BLaER1 treated with 17β-estradiol and CSF1 and Interleukin-3, amounts not matched to agents 10 nM and 100 nM (cell line): Measurements from ENCODE around the gene SPDEF.

Source experiments
- H3K27ac ChIP-seq, 11 experiments: shearing (Covaris generic); formaldehyde crosslinking; 2 replicates each; pipeline ENCODE4 v1.8.1; 2022
- H3K27me3 ChIP-seq, 11 experiments: shearing (Covaris generic); formaldehyde crosslinking; 2 replicates each; pipeline ENCODE4 v1.8.1; 2022
- H3K36me3 ChIP-seq, 11 experiments: shearing (Covaris generic); formaldehyde crosslinking; 2 replicates each; pipeline ENCODE4 v1.8.1; 2022
- H3K4me1 ChIP-seq, 10 experiments: shearing (Covaris generic); formaldehyde crosslinking; 2 replicates each; pipeline ENCODE4 v1.8.1; 2022
- H3K4me2 ChIP-seq, 11 experiments: shearing (Covaris generic); formaldehyde crosslinking; 2 replicates each; pipeline ENCODE4 v1.8.1; 2022
- H3K4me3 ChIP-seq, 10 experiments: shearing (Covaris generic); formaldehyde crosslinking; 2 replicates each; pipeline ENCODE4 v1.8.1; 2022
- H3K9ac ChIP-seq, 11 experiments: shearing (Covaris generic); formaldehyde crosslinking; 2 replicates each; pipeline ENCODE4 v1.8.1; 2022
- H3K9me3 ChIP-seq, 11 experiments: shearing (Covaris generic); formaldehyde crosslinking; replicated peaks in 1 of 11; 2 replicates each; pipeline ENCODE4 v1.8.1; 2022
- H4K20me1 ChIP-seq, 11 experiments: shearing (Covaris generic); formaldehyde crosslinking; 2 replicates each; pipeline ENCODE4 v1.8.1; 2022
- Cebpa-rat ChIP-seq, 11 experiments: shearing (Covaris generic); IDR thresholded peaks; 2 replicates each; pipeline ENCODE4 v1.8.1; 2022

SPDEF gene

GRCh38 chr6:34531580-34532201 is 24.4 kb downstream of the SPDEF start:
- no peaks in the 10 kb centered on the region for H3K36me3 ChIP-seq
- H3K4me2 ChIP-seq: no peak overlapping the region
- no peak overlapping the region for H3K4me3 ChIP-seq
- H3K27me3 ChIP-seq: no peaks in the 10 kb centered on the region
- peaks cover under 1 to 13% (median 4%) of the 10 kb centered on the region in 10 experiments for H3K4me1 ChIP-seq
- H3K9me3 ChIP-seq: no peaks in the 10 kb centered on the region
- TF ChIP-seq Cebpa-rat (IDR thresholded peaks at IDR 0.05): no peak
- H3K9ac ChIP-seq: no peak overlapping the region
- H4K20me1 ChIP-seq: peaks cover 0 to 8% (median 0%) of the 10 kb centered on the region in 11 experiments; a peak in 3 of 22 replicates
- H3K27ac ChIP-seq: no peak overlapping the region

- TF ChIP-seq Cebpa-rat (IDR thresholded peaks at IDR 0.05): no peak
- H3K27ac ChIP-seq: no peak overlapping the region
- H3K9me3 ChIP-seq: no peaks in the 10 kb centered on the region
- H3K4me1 ChIP-seq: peaks cover 5 to 20% (median 11%) of the 10 kb centered on the region in 10 experiments
- no peaks in the 10 kb centered on the region for H3K36me3 ChIP-seq
- no peak overlapping the region for H3K9ac ChIP-seq
- H3K4me2 ChIP-seq: no peak overlapping the region
- H4K20me1 ChIP-seq: peaks cover 0 to 8% (median 0%) of the 10 kb centered on the region in 11 experiments; a peak in 2 of 22 replicates
- H3K4me3 ChIP-seq: no peak overlapping the region
- no peaks in the 10 kb centered on the region for H3K27me3 ChIP-seq
Observed at GRCh38 chr6:34530753-34531365, 25.3 kb downstream of the SPDEF start.

- no peaks in the 10 kb centered on the region for H3K36me3 ChIP-seq
- no peaks in the 10 kb centered on the region for H3K27me3 ChIP-seq
- no peak overlapping the region for H3K9ac ChIP-seq
- no peak overlapping the region for H3K4me3 ChIP-seq
- no peak overlapping the region for H3K4me2 ChIP-seq
- peaks cover 5 to 20% (median 11%) of the 10 kb centered on the region in 10 experiments for H3K4me1 ChIP-seq
- H3K27ac ChIP-seq: no peak overlapping the region
- no peak for TF ChIP-seq Cebpa-rat (IDR thresholded peaks at IDR 0.05)
- H3K9me3 ChIP-seq: no peaks in the 10 kb centered on the region
- H4K20me1 ChIP-seq: peaks cover 0 to 8% (median 0%) of the 10 kb centered on the region in 11 experiments; a peak in 1 of 22 replicates
Observed at GRCh38 chr6:34529665-34530327, 26.3 kb downstream of the SPDEF start.

- Histone ChIP-seq H3K4me2 (no peak overlapping the region), H3K9ac (no peak overlapping the region), H3K9me3 (no peaks in the 10 kb centered on the region), H3K27ac (no peak overlapping the region), H3K36me3 (no peaks in the 10 kb centered on the region), H3K4me3 (no peak overlapping the region), H3K4me1 (peaks cover 5 to 20% (median 11%) of the 10 kb centered on the region in 10 experiments), H4K20me1 (peaks cover 0 to 8% (median 0%) of the 10 kb centered on the region in 11 experiments; a peak in 1 of 22 replicates), H3K27me3 (no peaks in the 10 kb centered on the region)
- TF ChIP-seq Cebpa-rat (IDR thresholded peaks at IDR 0.05): no peak
Observed at GRCh38 chr6:34528996-34529664, 27.0 kb downstream of the SPDEF start.

- H3K36me3 ChIP-seq: no peaks in the 10 kb centered on the region
- no peak for TF ChIP-seq Cebpa-rat (IDR thresholded peaks at IDR 0.05)
- H3K4me2 ChIP-seq: peak overlapping the region in 10 of 11 experiments; percentile 63 to 86 (median 76); a peak in 15 of 22 replicates
- H3K4me1 ChIP-seq: peaks cover 5 to 20% (median 11%) of the 10 kb centered on the region in 10 experiments
- no peaks in the 10 kb centered on the region for H3K9me3 ChIP-seq
- H3K9ac ChIP-seq: no peak overlapping the region
- peak overlapping the region in 1 of 10 experiments; percentile 27; a peak in 1 of 20 replicates for H3K4me3 ChIP-seq
- H3K27ac ChIP-seq: no peak overlapping the region
- H4K20me1 ChIP-seq: peaks cover 0 to 8% (median 0%) of the 10 kb centered on the region in 11 experiments; a peak in 1 of 22 replicates
- H3K27me3 ChIP-seq: no peaks in the 10 kb centered on the region
Observed at GRCh38 chr6:34527751-34528670, 28.1 kb downstream of the SPDEF start.

- H3K4me2 ChIP-seq: peak overlapping the region; percentile 66 to 90 (median 76)
- peak overlapping the region in 4 of 10 experiments; percentile 15 to 48 (median 34); a peak in 6 of 20 replicates for H3K4me3 ChIP-seq
- H3K27me3 ChIP-seq: no peaks in the 10 kb centered on the region
- H3K4me1 ChIP-seq: peaks cover 5 to 20% (median 11%) of the 10 kb centered on the region in 10 experiments
- H4K20me1 ChIP-seq: peaks cover 0 to 8% (median 0%) of the 10 kb centered on the region in 11 experiments; a peak in 1 of 22 replicates
- H3K36me3 ChIP-seq: no peaks in the 10 kb centered on the region
- peak overlapping the region; percentile 24 to 72 (median 58); a peak in 19 of 22 replicates for H3K9ac ChIP-seq
- no peaks in the 10 kb centered on the region for H3K9me3 ChIP-seq
- peak overlapping the region in 5 of 11 experiments; percentile 0 to 47 (median 23); a peak in 5 of 22 replicates for H3K27ac ChIP-seq
- no peak for TF ChIP-seq Cebpa-rat (IDR thresholded peaks at IDR 0.05)
Observed at GRCh38 chr6:34526992-34527728, 29.0 kb downstream of the SPDEF start.

- peak overlapping the region; percentile 24 to 72 (median 58); a peak in 18 of 22 replicates for H3K9ac ChIP-seq
- peaks cover 5 to 20% (median 11%) of the 10 kb centered on the region in 10 experiments for H3K4me1 ChIP-seq
- H3K4me2 ChIP-seq: peak overlapping the region; percentile 47 to 81 (median 67)
- no peak for TF ChIP-seq Cebpa-rat (IDR thresholded peaks at IDR 0.05)
- peak overlapping the region in 7 of 11 experiments; percentile 0 to 47 (median 13); a peak in 6 of 22 replicates for H3K27ac ChIP-seq
- peak overlapping the region in 3 of 10 experiments; percentile 23 to 34 (median 32); a peak in 4 of 20 replicates for H3K4me3 ChIP-seq
- no peaks in the 10 kb centered on the region for H3K27me3 ChIP-seq
- no peaks in the 10 kb centered on the region for H3K36me3 ChIP-seq
- H4K20me1 ChIP-seq: peaks cover 0 to 8% (median 0%) of the 10 kb centered on the region in 11 experiments; a peak in 1 of 22 replicates
- H3K9me3 ChIP-seq: no peaks in the 10 kb centered on the region
Observed at GRCh38 chr6:34526241-34526972, 29.7 kb downstream of the SPDEF start.
